ENCODE results near the gene TNFAIP8L2.

The TNFAIP8L2 gene

GRCh38 chr1:151158326-151158725, 1.9 kb downstream of the TNFAIP8L2 start:
- Histone ChIP-seq H3K27me3 (ENCODE audit: insufficient read depth, low read length) (no peaks in the 10 kb centered on the region), H3K36me3 (ENCODE audit: insufficient read depth, low read length) (peaks cover 37% of the 10 kb centered on the region), H3K4me1 (ENCODE audit: insufficient read depth, low read length) (no peaks in the 10 kb centered on the region), H3K9me3 (ENCODE audit: low read length) (no peaks in the 10 kb centered on the region), H3K4me3 (ENCODE audit: low read length) (no peak overlapping the region), H2AFZ (ENCODE audit: low read depth, low read length) (no peak overlapping the region)

GRCh38 chr1:151158751-151159251, 2.4 kb downstream of the TNFAIP8L2 start:
- no peaks in the 10 kb centered on the region for H3K9me3 ChIP-seq (ENCODE audit: low read length)
- H3K4me1 ChIP-seq (ENCODE audit: insufficient read depth, low read length): no peaks in the 10 kb centered on the region
- no peaks in the 10 kb centered on the region for H3K27me3 ChIP-seq (ENCODE audit: insufficient read depth, low read length)
- peaks cover 37% of the 10 kb centered on the region for H3K36me3 ChIP-seq (ENCODE audit: insufficient read depth, low read length)
- H3K4me3 ChIP-seq (ENCODE audit: low read length): no peak overlapping the region
- H2AFZ ChIP-seq (ENCODE audit: low read depth, low read length): no peak overlapping the region

- Histone ChIP-seq H3K4me3 (ENCODE audit: low read length) (no peak overlapping the region), H2AFZ (ENCODE audit: low read depth, low read length) (no peak overlapping the region), H3K27me3 (ENCODE audit: insufficient read depth, low read length) (no peaks in the 10 kb centered on the region), H3K36me3 (ENCODE audit: insufficient read depth, low read length) (peaks cover 37% of the 10 kb centered on the region), H3K9me3 (ENCODE audit: low read length) (no peaks in the 10 kb centered on the region), H3K4me1 (ENCODE audit: insufficient read depth, low read length) (peaks cover 3% of the 10 kb centered on the region)
These were observed 2.9 kb downstream of the TNFAIP8L2 start for GRCh38 chr1:151159373-151159772.

- Histone ChIP-seq H3K36me3 (ENCODE audit: insufficient read depth, low read length) (peaks cover 33% of the 10 kb centered on the region), H3K27me3 (ENCODE audit: insufficient read depth, low read length) (no peaks in the 10 kb centered on the region), H3K4me3 (ENCODE audit: low read length) (peak overlapping the region; percentile 74), H2AFZ (ENCODE audit: low read depth, low read length) (peak overlapping the region; percentile 53), H3K9me3 (ENCODE audit: low read length) (no peaks in the 10 kb centered on the region), H3K4me1 (ENCODE audit: insufficient read depth, low read length) (peaks cover 17% of the 10 kb centered on the region)
These were observed 8.4 kb downstream of the TNFAIP8L2 start for GRCh38 chr1:151164732-151165280.

- H2AFZ ChIP-seq (ENCODE audit: low read depth, low read length): peak overlapping the region; percentile 53
- H3K4me1 ChIP-seq (ENCODE audit: insufficient read depth, low read length): peaks cover 17% of the 10 kb centered on the region
- H3K4me3 ChIP-seq (ENCODE audit: low read length): peak overlapping the region; percentile 74
- H3K36me3 ChIP-seq (ENCODE audit: insufficient read depth, low read length): peaks cover 32% of the 10 kb centered on the region
- no peaks in the 10 kb centered on the region for H3K27me3 ChIP-seq (ENCODE audit: insufficient read depth, low read length)
- no peaks in the 10 kb centered on the region for H3K9me3 ChIP-seq (ENCODE audit: low read length)
These were observed 8.9 kb downstream of the TNFAIP8L2 start for GRCh38 chr1:151165281-151165737.

GRCh38 chr1:151165738-151166504, 9.5 kb downstream of the TNFAIP8L2 start, which contains the start of the genes LYSMD1 and SCNM1:
TSS of gene LYSMD1 (minus strand) at chr1:151165902. CDS start at chr1:151165258, 644 bp downstream.
TSS of gene SCNM1 (plus strand) at chr1:151166144. CDS start at chr1:151166153, 9 bp downstream.
- no peaks in the 10 kb centered on the region for H3K9me3 ChIP-seq (ENCODE audit: low read length)
- H3K27me3 ChIP-seq (ENCODE audit: insufficient read depth, low read length): no peaks in the 10 kb centered on the region
- H3K4me1 ChIP-seq (ENCODE audit: insufficient read depth, low read length): peaks cover 17% of the 10 kb centered on the region
- H2AFZ ChIP-seq (ENCODE audit: low read depth, low read length): peak within 1 kb of the TSS; percentile 53
- H3K4me3 ChIP-seq (ENCODE audit: low read length): peak within 1 kb of the TSS; percentile 74
- H3K36me3 ChIP-seq (ENCODE audit: insufficient read depth, low read length): peaks cover 29% of the 10 kb centered on the region

- Histone ChIP-seq H3K27me3 (ENCODE audit: insufficient read depth, low read length) (no peaks in the 10 kb centered on the region), H2AFZ (ENCODE audit: low read depth, low read length) (peak overlapping the region; percentile 53), H3K9me3 (ENCODE audit: low read length) (no peaks in the 10 kb centered on the region), H3K36me3 (ENCODE audit: insufficient read depth, low read length) (peaks cover 27% of the 10 kb centered on the region), H3K4me1 (ENCODE audit: insufficient read depth, low read length) (peaks cover 17% of the 10 kb centered on the region), H3K4me3 (ENCODE audit: low read length) (peak overlapping the region; percentile 74)
These were observed 10.1 kb downstream of the TNFAIP8L2 start for GRCh38 chr1:151166505-151166956.

- H3K36me3 ChIP-seq (ENCODE audit: insufficient read depth, low read length): peaks cover 21% of the 10 kb centered on the region
- no peak overlapping the region for H2AFZ ChIP-seq (ENCODE audit: low read depth, low read length)
- H3K27me3 ChIP-seq (ENCODE audit: insufficient read depth, low read length): no peaks in the 10 kb centered on the region
- H3K4me1 ChIP-seq (ENCODE audit: insufficient read depth, low read length): peaks cover 17% of the 10 kb centered on the region
- no peaks in the 10 kb centered on the region for H3K9me3 ChIP-seq (ENCODE audit: low read length)
- H3K4me3 ChIP-seq (ENCODE audit: low read length): peak overlapping the region; percentile 74
These were observed 10.7 kb downstream of the TNFAIP8L2 start for GRCh38 chr1:151167116-151167515.

- Histone ChIP-seq H3K4me1 (ENCODE audit: insufficient read depth, low read length) (peaks cover 8% of the 10 kb centered on the region), H2AFZ (ENCODE audit: low read depth, low read length) (no peak overlapping the region), H3K36me3 (ENCODE audit: insufficient read depth, low read length) (peaks cover 42% of the 10 kb centered on the region), H3K4me3 (ENCODE audit: low read length) (no peak overlapping the region), H3K27me3 (ENCODE audit: insufficient read depth, low read length) (no peaks in the 10 kb centered on the region), H3K9me3 (ENCODE audit: low read length) (no peaks in the 10 kb centered on the region)
These were observed 14.7 kb downstream of the TNFAIP8L2 start for GRCh38 chr1:151171190-151171589.

- Histone ChIP-seq H3K4me1 (ENCODE audit: insufficient read depth, low read length) (no peaks in the 10 kb centered on the region), H3K27me3 (ENCODE audit: insufficient read depth, low read length) (no peaks in the 10 kb centered on the region), H2AFZ (ENCODE audit: low read depth, low read length) (no peak overlapping the region), H3K4me3 (ENCODE audit: low read length) (no peak overlapping the region), H3K9me3 (ENCODE audit: low read length) (no peaks in the 10 kb centered on the region), H3K36me3 (ENCODE audit: insufficient read depth, low read length) (peaks cover 59% of the 10 kb centered on the region)
These were observed 18.7 kb downstream of the TNFAIP8L2 start for GRCh38 chr1:151175041-151175741.

GRCh38 chr1:151175863-151176262, 19.4 kb downstream of the TNFAIP8L2 start, which contains the start of gene TMOD4:
TSS of gene TMOD4 (minus strand) at chr1:151175981. CDS start at chr1:151174875, 1,106 bp downstream.
- H3K9me3 ChIP-seq (ENCODE audit: low read length): no peaks in the 10 kb centered on the region
- H3K27me3 ChIP-seq (ENCODE audit: insufficient read depth, low read length): no peaks in the 10 kb centered on the region
- H2AFZ ChIP-seq (ENCODE audit: low read depth, low read length): no peak within 1 kb of the TSS
- H3K4me3 ChIP-seq (ENCODE audit: low read length): no peak within 1 kb of the TSS
- H3K4me1 ChIP-seq (ENCODE audit: insufficient read depth, low read length): no peaks in the 10 kb centered on the region
- H3K36me3 ChIP-seq (ENCODE audit: insufficient read depth, low read length): peaks cover 62% of the 10 kb centered on the region

- Histone ChIP-seq H3K4me3 (ENCODE audit: low read length) (no peak overlapping the region), H3K4me1 (ENCODE audit: insufficient read depth, low read length) (no peaks in the 10 kb centered on the region), H3K9me3 (ENCODE audit: low read length) (no peaks in the 10 kb centered on the region), H3K36me3 (ENCODE audit: insufficient read depth, low read length) (peaks cover 69% of the 10 kb centered on the region), H3K27me3 (ENCODE audit: insufficient read depth, low read length) (no peaks in the 10 kb centered on the region), H2AFZ (ENCODE audit: low read depth, low read length) (no peak overlapping the region)
These were observed 20.1 kb downstream of the TNFAIP8L2 start for GRCh38 chr1:151176514-151177045.

Data from neuron (in vitro differentiated cells).